HepG2 (cell line): Measurements from ENCODE around the gene PET100. TPM values are rescaled to one million over a fixed set of nuclear protein-coding genes. Genes with fewer than 3 reads are reported as not detected.
A peak's percentile ranks its signal among the peaks of the same experiment; 100 is the strongest.

Experiments
- CBX1 ChIP-seq: IDR thresholded peaks from one replicate; pipeline ENCODE4 v1.6.1; 2016; ENCODE audit warnings: antibody characterized with exemption, low read depth
- CCAR2 ChIP-seq: fragments of 200-400 bp; formaldehyde crosslinking; optimal IDR thresholded peaks from 2 replicates; pipeline ENCODE3; 2018; ENCODE audit warnings: low read depth, mild to moderate bottlenecking, low read length, moderate library complexity
- CEBPG ChIP-seq: IDR thresholded peaks from 2 replicates; pipeline ENCODE4 v1.6.1; 2016
- CHCHD3 ChIP-seq: sonication (generic); formaldehyde crosslinking; IDR thresholded peaks from 2 replicates; pipeline ENCODE4 v1.8.0; 2022; ENCODE audit warnings: mild to moderate bottlenecking, missing genetic modification reagents, moderate library complexity
- CTCF ChIP-seq: sonication (generic); formaldehyde crosslinking; IDR thresholded peaks from 2 replicates; pipeline ENCODE4 v1.5.0; 2020; ENCODE audit warnings: mild to moderate bottlenecking, missing genetic modification reagents, moderate library complexity
- DZIP1 ChIP-seq: sonication (generic); formaldehyde crosslinking; IDR thresholded peaks from 2 replicates; pipeline ENCODE4 v1.5.0; 2020; ENCODE audit warnings: mild to moderate bottlenecking, missing genetic modification reagents
- GABPA ChIP-seq, 2 experiments: IDR thresholded peaks; 2 replicates each; pipeline ENCODE4 v1.6.1; 2011 to 2016; ENCODE audit warnings: low read depth in 2 of 2, low read length in 1 of 2, missing biosample characterization in 1 of 2, missing genetic modification characterization in 1 of 2
- GTF2F1 ChIP-seq: fragments of 150-350 bp; IDR thresholded peaks from 2 replicates; pipeline ENCODE4 v1.6.1; 2014; ENCODE audit warnings: low read length
- HNRNPUL1 ChIP-seq: fragments of 200-400 bp; formaldehyde crosslinking; IDR thresholded peaks from 2 replicates; pipeline ENCODE4 v1.6.1; 2017; ENCODE audit warnings: low read depth, mild to moderate bottlenecking, low read length, moderate library complexity
- KLF12 ChIP-seq: sonication (generic); formaldehyde crosslinking; IDR thresholded peaks from 2 replicates; pipeline ENCODE4 v1.4.0; 2020; ENCODE audit warnings: missing genetic modification reagents, borderline replicate concordance
- MED1 ChIP-seq: sonication (generic); formaldehyde crosslinking; IDR thresholded peaks from 2 replicates; pipeline ENCODE4 v1.4.0; 2020; ENCODE audit warnings: missing genetic modification reagents
- NR2F2 ChIP-seq: IDR thresholded peaks from 2 replicates; pipeline ENCODE4 v1.6.1; 2012; ENCODE audit warnings: low read depth, inconsistent platforms, borderline replicate concordance
- NRL ChIP-seq: sonication (generic); formaldehyde crosslinking; IDR thresholded peaks from 2 replicates; pipeline ENCODE4 v1.5.0; 2020; ENCODE audit warnings: missing genetic modification reagents, mild to moderate bottlenecking, moderate library complexity, borderline replicate concordance
- PHF21A ChIP-seq: sonication (generic); formaldehyde crosslinking; IDR thresholded peaks from 2 replicates; pipeline ENCODE4 v1.5.0; 2020; ENCODE audit warnings: mild to moderate bottlenecking, missing genetic modification reagents
- SRF ChIP-seq: IDR thresholded peaks from 2 replicates; pipeline ENCODE4 v1.6.1; 2011; ENCODE audit warnings: mild to moderate bottlenecking, low read depth, low read length, moderate library complexity
- TMF1 ChIP-seq: sonication (generic); formaldehyde crosslinking; IDR thresholded peaks from 2 replicates; pipeline ENCODE4 v1.8.1; 2022; ENCODE audit warnings: low read depth, missing genetic modification reagents
- ZFYVE20 ChIP-seq: sonication (generic); formaldehyde crosslinking; IDR thresholded peaks from 2 replicates; pipeline ENCODE4 v1.8.0; 2023; ENCODE audit warnings: low read depth, mild to moderate bottlenecking, moderate library complexity, missing genetic modification reagents, borderline replicate concordance
- ZNF263 ChIP-seq: sonication (generic); formaldehyde crosslinking; IDR thresholded peaks from 2 replicates; pipeline ENCODE4 v1.4.0; 2020; ENCODE audit warnings: missing genetic modification reagents
- ZNF343 ChIP-seq: sonication (generic); formaldehyde crosslinking; IDR thresholded peaks from 2 replicates; pipeline ENCODE4 v1.4.0; 2020; ENCODE audit warnings: mild to moderate bottlenecking, missing genetic modification reagents
- ZNF367 ChIP-seq: sonication (generic); formaldehyde crosslinking; IDR thresholded peaks from 2 replicates; pipeline ENCODE4 v1.4.0; 2020; ENCODE audit warnings: missing genetic modification reagents, borderline replicate concordance
- ZNF446 ChIP-seq: sonication (generic); formaldehyde crosslinking; IDR thresholded peaks from 2 replicates; pipeline ENCODE4 v1.5.0; 2020; ENCODE audit warnings: mild to moderate bottlenecking, missing genetic modification reagents
- ZNF468 ChIP-seq: sonication (generic); formaldehyde crosslinking; IDR thresholded peaks from 2 replicates; pipeline ENCODE4 v1.8.0; 2022; ENCODE audit warnings: mild to moderate bottlenecking, moderate library complexity, missing genetic modification reagents
- ZNF790 ChIP-seq: sonication (generic); formaldehyde crosslinking; IDR thresholded peaks from 2 replicates; pipeline ENCODE4 v1.8.0; 2022; ENCODE audit warnings: missing genetic modification reagents, mild to moderate bottlenecking, borderline replicate concordance
- polyA plus RNA-seq, 8 experiments: library from polyadenylated mRNA; depleted of rRNA in 3 of 8; stranded (reverse) in 7 of 8; unstranded in 1 of 8; fragments of >200 nt; fragmentation: Illumina TruSeq in 4 of 8; extraction: Trizol in 4 of 8; gene quantifications; 2 replicates each; pipeline versions ENCODE4 v1.2.1 to v1.2.3, GENCODE V29; 2011 to 2016; ENCODE audit warnings: low read depth in 4 of 8, missing spikeins in 1 of 8, mixed read lengths in 1 of 8; ENCODE audit not compliant: insufficient read depth in 1 of 8
- total RNA-seq, 5 experiments: library from RNA; depleted of rRNA; stranded (reverse); fragments of >200 nt; fragmentation: Illumina TruSeq; extraction: Trizol; gene quantifications; 2 replicates each; pipeline ENCODE4 v1.2.3, GENCODE V29; 2016; ENCODE audit warnings: low read depth in 1 of 5
- TF ChIP-seq, protein P1 (sequence below): sonication (generic); formaldehyde crosslinking; IDR thresholded peaks from 2 replicates; pipeline ENCODE4 v1.5.1; 2020; ENCODE audit warnings: missing genetic modification reagents, mild to moderate bottlenecking, borderline replicate concordance

Gene PET100
- total and polyA plus RNA-seq, 2 of the 13 experiments (the other 11 are each of a cell fraction or from before 2014, with no cell fraction given) = 22.3 to 66.5 TPM

DNA sequence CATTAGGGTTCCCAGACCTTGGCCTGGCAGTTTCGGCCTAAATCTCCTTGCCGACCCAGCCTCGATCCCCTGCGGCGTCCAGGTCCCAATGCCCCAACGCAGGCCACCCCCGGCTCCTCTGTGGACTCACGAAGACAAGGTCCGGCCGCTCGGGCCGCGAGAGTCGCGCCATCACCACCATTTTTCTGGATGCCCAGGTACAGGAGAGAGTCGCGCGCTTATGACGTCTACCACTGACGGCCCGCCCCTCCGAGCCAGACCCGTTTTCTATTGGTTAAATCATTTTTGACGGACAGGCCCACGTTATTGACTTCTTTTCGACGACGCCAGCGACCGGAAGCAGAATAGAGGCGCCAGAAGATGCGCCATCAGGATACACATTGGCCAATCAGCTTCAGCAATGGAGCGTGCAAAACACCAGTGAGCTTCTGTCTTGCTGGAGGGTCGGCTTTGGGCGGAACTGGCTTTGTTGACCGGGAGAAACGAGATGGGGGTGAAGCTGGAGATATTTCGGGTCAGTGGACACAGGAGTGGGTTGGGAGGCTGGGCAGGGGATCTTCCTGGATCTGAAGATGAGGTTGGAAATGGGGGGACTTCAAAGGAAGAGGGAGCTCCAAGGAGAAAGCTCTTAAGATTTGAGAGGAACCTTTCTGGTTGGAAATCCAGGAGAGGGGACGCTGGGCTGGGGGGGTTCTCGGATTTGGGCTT is at the start of gene PET100, which contains the start of gene XAB2 (continued):
- TF ChIP-seq PHF21A (CRISPR knock-in tag) (0 out of 2 replicates have a peak, but pooled peaks have one; percentile 29), GTF2F1 (no peak), NRL (no peak), CCAR2 (no peak), MED1 (CRISPR knock-in tag) (0 out of 2 replicates have a peak, but pooled peaks have one; percentile 38), ZNF468 (CRISPR knock-in tag) (no peak), KLF12 (CRISPR knock-in tag) (peak; percentile 70; the same call in 1 of the 2 replicates), DZIP1 (peak; percentile 16; the same call in 1 of the 2 replicates), ZNF263 (CRISPR knock-in tag) (0 out of 2 replicates have a peak, but pooled peaks have one; percentile 27), ZNF790 (CRISPR knock-in tag) (no peak), CBX1 (no peak), ZNF367 (CRISPR knock-in tag) (no peak), CEBPG (CRISPR knock-in tag) (no peak), ZFYVE20 (no peak), GABPA (IDR thresholded peaks at IDR 0.05; ENCODE audit: low read depth, low read length) (peak; percentile 74), GABPA (CRISPR knock-in tag; IDR thresholded peaks at IDR 0.05; ENCODE audit: low read depth) (peak; percentile 97), ZNF343 (no peak), ZNF446 (CRISPR knock-in tag) (no peak), CHCHD3 (CRISPR knock-in tag) (no peak), NR2F2 (no peak), HNRNPUL1 (no peak), SRF (peak; percentile 41; the same call in 1 of the 2 replicates), CTCF (no peak), TMF1 (no peak)
- TF ChIP-seq, protein P1, sequence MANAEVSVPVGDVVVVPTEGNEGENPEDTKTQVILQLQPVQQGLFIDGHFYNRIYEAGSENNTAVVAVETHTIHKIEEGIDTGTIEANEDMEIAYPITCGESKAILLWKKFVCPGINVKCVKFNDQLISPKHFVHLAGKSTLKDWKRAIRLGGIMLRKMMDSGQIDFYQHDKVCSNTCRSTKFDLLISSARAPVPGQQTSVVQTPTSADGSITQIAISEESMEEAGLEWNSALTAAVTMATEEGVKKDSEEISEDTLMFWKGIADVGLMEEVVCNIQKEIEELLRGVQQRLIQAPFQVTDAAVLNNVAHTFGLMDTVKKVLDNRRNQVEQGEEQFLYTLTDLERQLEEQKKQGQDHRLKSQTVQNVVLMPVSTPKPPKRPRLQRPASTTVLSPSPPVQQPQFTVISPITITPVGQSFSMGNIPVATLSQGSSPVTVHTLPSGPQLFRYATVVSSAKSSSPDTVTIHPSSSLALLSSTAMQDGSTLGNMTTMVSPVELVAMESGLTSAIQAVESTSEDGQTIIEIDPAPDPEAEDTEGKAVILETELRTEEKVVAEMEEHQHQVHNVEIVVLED = peak; percentile 90
